Fibroblast of mammary gland (primary cell): ENCODE measurements around the gene ZNF516.

ENCODE experiments used
- DNase-seq: peaks from one replicate; pipeline ENCODE4 v3.0.0-alpha.2; 2010; ENCODE audit warnings: low read depth
- H3K4me3 ChIP-seq: 2 replicates; pipeline ENCODE4 v1.5.1; 2011; ENCODE audit warnings: low read depth, mild to moderate bottlenecking, low read length, moderate library complexity; ENCODE audit not compliant: control insufficient read depth
- CTCF ChIP-seq: conservative IDR thresholded peaks from 2 replicates; pipeline ENCODE4 v1.5.1; 2011; ENCODE audit warnings: low read depth, low read length, inconsistent platforms; ENCODE audit not compliant: control insufficient read depth, insufficient read depth

ZNF516 gene

GRCh38 chr18:76456823-76457222, 38.2 kb downstream of the ZNF516 start:
- DNase-seq = no peak
- TF ChIP-seq CTCF = no peak
- H3K4me3 ChIP-seq = no peak overlapping the region

GRCh38 chr18:76456018-76456750, 38.9 kb downstream of the ZNF516 start:
- TF ChIP-seq CTCF = no peak
- DNase-seq = no peak
- H3K4me3 ChIP-seq = no peak overlapping the region

- no peak for TF ChIP-seq CTCF
- no peak overlapping the region for H3K4me3 ChIP-seq
- no peak for DNase-seq
Measured at GRCh38 chr18:76455003-76455676, 39.9 kb downstream of the ZNF516 start.

- TF ChIP-seq CTCF = no peak
- no peak overlapping the region for H3K4me3 ChIP-seq
- no peak for DNase-seq
Measured at GRCh38 chr18:76454418-76454817, 40.6 kb downstream of the ZNF516 start.

GRCh38 chr18:76453932-76454331, 41.1 kb downstream of the ZNF516 start:
- no peak for DNase-seq
- H3K4me3 ChIP-seq = no peak overlapping the region
- TF ChIP-seq CTCF = no peak

GRCh38 chr18:76453057-76453561, 41.9 kb downstream of the ZNF516 start:
- no peak overlapping the region for H3K4me3 ChIP-seq

More at GRCh38 chr18:76453057-76453561, 41.9 kb downstream of the ZNF516 start:
- no peak for DNase-seq
- no peak for TF ChIP-seq CTCF
